Articular chondrocyte of knee joint (primary cell): Measurements from ENCODE around the gene BCAS1. TPM values are rescaled to one million over a fixed set of nuclear protein-coding genes. Genes with fewer than 3 reads are reported as not detected.

Source experiments
- small RNA-seq: library from RNA; depleted of rRNA; stranded (forward); fragments of <200 nt; gene quantifications from one replicate; pipeline ENCODE3, GENCODE V24; 2012
- total RNA-seq: library from RNA; depleted of rRNA; stranded (reverse); fragments of >200 nt; gene quantifications from 2 replicates; pipeline ENCODE4 v1.2.3, GENCODE V29; 2012

The BCAS1 gene
- not detected in 2 replicates for total RNA-seq

GRCh38 chr20:54070187-54070987 is at the start of gene BCAS1:
Gene BCAS1 (minus strand): TSS chr20:54070594. CDS start chr20:54058718, 11,876 bp downstream.

Small RNA genes lying within 50 kb of the gene (small RNA-seq; reads per million reads assigned to genes)
- gene MIR4756, result not detected

Other genes starting within 250 kb of the BCAS1 start
- 0.26 and 0.43 TPM in 2 replicates for gene CYP24A1, start 103.4 kb upstream of the BCAS1 start, total RNA-seq
- gene PFDN4, start 137.5 kb upstream of the BCAS1 start, total RNA-seq, result 80.9 and 118 TPM in 2 replicates